ENCODE results near the gene XXYLT1. TPM values are rescaled to one million over a fixed set of nuclear protein-coding genes. Genes with fewer than 3 reads are reported as not detected.

XXYLT1 gene
- total RNA-seq, 1 donor from 2014 or later: 10.0 TPM

DNA sequence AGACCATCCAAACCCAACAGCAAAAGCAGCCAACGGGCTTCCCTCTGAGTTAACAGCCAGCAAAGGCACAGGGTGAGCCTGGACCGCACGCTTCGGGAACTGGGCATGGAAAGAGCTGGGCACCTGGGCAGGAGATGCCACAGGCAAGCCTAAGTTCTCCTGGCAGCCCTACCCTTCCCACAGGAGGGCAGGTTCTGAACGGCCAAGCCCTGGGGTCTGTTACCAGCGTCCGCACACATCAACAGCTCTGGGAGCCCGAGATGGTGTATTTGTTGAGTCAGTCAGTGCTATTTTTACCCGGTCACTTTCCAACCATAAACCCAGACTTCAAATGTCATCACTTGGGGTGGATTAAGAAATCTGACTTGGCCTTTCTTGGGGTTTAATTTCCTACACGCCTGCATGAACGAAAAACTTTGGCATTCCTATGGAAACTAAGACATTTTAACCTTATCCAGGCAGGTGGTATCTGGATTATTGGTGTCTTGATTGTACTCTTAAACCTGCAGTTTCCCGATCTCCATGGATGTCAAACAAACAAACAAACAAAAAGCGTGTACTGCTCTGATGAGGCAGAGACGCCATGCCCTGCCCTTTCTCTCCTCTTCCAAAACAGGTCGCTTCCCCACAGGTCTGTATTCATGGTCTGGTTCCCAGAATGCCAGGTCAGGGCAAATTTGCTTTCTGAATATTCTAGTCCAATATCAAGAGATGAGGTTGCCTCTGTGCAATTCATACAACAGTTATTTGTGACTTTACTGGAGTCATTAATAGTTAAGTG lies 99.7 kb downstream of the XXYLT1 start:
- intact Hi-C loops (cut with micrococcal nuclease): no loop called here

DNA sequence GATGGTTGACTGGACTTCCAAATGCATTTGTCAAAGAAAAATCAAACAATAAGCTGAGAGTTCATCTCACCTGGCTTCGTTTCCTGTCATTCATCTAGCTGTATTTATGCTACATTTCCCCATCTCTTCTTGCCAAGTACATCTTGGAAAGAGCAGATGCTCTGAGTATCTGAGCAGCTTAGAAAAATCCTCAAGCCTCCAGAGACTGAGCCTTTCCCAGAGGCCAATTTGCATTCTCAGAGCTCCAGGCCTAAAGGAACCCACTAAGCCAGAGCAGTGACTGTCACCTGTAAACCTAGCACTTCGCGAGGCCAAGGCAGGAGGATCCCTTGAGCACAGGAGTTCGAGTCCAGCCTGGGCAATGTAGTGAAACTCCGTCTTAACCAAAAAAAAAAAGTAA lies 100.5 kb downstream of the XXYLT1 start:
- intact Hi-C loops (cut with micrococcal nuclease): no loop called here

GRCh38 chr3:195169011-195169649 lies 101.8 kb downstream of the XXYLT1 start:
- intact Hi-C loops (cut with micrococcal nuclease): no loop called here

DNA sequence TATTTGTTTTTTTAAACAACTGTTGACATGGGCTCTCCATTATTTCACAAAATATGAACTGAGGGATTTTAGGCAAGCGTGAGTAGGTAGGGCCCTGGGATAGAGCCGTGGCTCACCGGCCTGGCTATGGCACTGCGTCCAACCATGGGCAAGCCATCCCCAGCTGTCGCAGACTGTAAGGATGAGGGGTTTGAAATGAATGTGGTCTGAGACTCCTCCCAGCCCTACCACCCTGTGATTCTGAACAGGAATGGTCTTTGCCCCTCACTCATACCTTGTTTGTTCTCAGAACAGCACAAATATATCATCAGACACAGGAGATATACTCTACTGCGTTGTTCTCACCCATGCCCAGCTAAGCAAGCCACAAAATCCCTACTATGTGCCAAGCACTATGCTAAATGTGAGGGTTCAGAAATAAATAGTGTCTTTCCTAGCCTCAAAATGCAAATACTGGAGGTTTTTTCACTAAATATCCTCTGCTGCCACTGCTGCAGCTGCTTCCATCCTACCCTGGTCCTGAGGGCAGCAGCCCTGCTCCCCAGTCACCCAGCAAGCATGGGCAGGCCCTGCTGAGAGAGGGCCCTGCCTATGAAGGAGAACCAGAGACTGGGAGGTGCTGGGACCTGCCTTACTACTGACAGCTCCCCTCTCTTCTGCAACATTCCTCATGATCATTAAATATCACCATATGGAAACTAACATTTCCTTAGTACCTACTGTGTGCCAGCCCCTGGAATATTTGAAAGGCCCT lies 102.8 kb downstream of the XXYLT1 start:
- intact Hi-C loops (cut with micrococcal nuclease): no loop called here

DNA sequence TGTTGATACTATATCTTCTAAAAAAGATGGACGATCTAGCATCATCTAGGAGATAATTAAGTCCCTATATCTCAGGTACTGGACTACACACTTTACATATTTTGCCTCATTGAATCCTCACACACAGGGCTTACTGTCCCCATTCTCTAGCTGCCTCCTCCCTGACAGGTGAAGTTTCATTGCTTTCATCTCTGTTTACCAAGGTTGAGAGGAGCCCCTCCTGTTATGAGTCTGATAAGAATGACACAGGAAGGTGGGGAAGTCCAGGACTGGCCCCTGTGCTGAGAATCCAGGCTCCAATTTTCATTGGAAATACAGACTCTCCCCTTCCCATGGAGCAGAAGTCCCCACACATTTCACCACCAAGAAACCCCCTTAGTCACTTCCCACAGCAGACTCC lies 105.2 kb downstream of the XXYLT1 start:
- intact Hi-C loops (cut with micrococcal nuclease): no loop called here

DNA sequence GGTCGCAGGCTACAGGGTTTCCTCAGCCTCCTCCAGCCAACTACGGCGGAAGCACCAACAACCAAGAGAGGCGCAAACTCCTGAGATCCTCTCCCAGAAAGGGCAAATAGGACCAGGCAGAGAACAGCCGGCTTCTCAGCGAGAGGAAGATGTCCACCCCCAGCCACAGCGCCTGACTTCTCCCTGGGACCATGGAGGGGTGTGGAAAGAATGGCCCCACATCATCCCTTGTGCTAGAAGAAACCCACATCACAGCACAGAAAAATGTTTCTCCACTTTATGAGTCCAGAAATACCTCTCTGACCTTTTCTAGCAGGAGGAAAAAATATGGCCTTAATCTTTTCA lies 105.7 kb downstream of the XXYLT1 start:
- intact Hi-C loops (cut with micrococcal nuclease): no loop called here

DNA sequence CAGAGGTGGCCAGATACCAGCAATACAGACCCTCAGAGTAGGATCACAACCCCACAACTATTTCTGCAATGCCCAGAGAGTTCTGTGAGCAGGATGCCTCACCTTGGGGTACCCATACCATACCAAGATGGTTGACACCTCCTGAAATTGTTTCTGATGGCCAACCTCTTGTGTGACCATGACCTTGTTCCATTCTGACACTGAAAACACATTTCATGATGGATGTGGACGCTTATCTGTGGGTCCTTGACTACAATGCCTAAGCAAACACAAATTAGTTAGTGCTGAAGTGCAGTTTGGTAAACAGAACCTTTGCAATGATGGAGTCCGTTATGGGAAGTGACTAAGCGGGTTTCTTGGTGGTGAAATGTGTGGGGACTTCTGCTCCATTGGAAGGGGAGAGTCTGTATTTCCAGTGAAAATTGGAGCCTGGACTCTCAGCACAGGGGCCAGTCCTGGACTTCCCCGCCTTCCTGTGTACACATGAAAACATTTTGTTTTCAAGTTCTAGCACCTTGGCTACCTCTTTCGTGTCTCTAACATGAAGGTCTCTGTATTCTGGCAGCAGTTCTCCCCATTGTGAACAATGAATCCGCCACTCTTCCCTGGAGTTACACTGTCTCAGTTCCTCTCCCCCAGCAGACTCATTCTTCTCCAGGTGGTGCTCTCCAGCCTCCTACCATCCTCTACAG lies 106.2 kb downstream of the XXYLT1 start:
- intact Hi-C loops (cut with micrococcal nuclease): no loop called here

DNA sequence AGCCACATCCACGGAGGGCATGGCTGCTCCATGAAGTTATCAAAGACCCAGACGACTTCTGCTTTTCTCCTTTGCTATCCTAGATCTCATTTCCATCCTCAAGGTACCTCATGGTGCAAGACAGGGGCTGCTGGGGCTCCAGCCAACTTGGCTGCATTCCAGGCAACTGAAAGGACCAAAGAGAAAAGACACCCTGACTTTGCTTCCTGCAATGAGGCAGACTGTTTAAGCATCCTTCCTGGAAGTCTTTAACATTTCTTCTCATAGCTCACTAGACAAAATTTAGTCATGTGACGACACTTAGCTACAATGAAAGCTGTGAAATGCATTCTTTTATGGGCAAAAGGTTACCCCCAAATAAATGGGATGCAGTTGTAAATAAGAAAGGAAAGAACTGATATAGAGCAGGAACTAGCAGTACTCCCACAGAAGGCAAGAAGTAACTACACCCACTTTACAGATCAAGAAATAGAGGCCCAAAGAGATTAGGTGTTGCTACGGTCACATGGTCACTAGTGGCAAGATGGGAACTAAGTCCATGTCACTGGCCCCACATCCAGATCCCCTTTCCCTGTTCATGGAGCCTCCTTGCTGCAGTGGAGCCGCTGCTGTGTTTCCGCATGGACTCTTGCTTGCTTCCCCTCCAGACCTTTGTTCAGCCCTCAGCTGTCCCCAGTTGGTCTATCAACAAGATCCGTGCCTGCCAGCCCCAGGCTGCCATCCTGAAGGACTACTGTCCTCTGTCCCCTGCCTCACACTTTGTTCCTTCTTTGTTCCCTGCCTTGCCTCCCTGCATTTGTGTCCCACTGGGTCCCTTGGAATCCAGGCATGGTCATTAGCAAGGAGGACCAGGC lies 107.0 kb downstream of the XXYLT1 start:
- intact Hi-C loops (cut with micrococcal nuclease): no loop called here

DNA sequence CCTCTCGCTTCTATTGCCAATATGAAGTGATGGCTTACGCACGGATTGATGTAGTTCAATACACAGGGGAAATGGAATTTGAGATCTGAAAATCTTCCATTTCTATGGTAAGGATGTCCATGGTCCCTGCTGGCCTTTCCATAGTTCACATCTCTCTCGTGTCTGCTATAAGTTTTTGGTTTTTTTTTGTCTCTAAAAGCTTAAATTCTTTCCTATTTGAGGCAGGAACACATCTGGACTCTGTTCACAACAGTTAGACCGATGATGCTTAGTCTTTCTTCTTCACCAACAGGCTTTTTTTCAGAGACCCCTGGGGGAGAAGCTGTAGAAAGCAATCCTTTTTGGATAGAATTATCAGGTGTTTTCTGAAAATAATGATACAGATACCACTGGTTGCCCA lies 108.1 kb downstream of the XXYLT1 start:
- intact Hi-C loops (cut with micrococcal nuclease): no loop called here

GRCh38 chr3:195162033-195162669 lies 108.8 kb downstream of the XXYLT1 start:
- intact Hi-C loops (cut with micrococcal nuclease): no loop called here

DNA sequence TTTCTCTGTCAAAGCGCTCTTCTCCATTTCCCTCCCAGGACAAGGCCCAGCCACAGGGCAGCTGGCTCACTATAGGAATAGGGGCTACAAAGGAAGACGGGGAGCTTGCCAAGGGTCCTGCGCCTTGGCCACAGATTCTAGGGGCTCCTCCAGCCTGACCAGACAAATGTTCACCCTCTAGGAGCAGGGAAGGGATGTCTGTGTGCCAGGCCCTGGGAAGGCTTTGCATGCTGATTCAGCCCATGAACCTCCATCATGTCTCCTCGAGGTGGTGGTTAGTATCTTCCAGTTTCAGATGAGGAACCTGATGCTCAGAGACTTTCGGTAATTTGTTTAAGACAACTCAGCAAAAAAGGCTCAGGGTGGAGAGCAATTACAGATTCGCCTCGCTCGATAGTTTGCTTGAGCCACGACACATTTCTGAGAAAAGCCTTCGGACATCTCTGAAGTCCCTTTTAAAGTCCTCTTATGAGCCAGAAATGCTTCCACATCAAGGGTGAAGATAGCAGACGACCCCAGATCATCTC lies 110.0 kb downstream of the XXYLT1 start:
- intact Hi-C loops (cut with micrococcal nuclease): no loop called here

- intact Hi-C loops (cut with micrococcal nuclease): no loop called here
Observed at GRCh38 chr3:195160257-195160898, 110.6 kb downstream of the XXYLT1 start.

GRCh38 chr3:195159814-195160165 lies 111.2 kb downstream of the XXYLT1 start:
- intact Hi-C loops (cut with micrococcal nuclease): no loop called here

GRCh38 chr3:195159117-195159813 lies 111.7 kb downstream of the XXYLT1 start:
- intact Hi-C loops (cut with micrococcal nuclease): no loop called here

DNA sequence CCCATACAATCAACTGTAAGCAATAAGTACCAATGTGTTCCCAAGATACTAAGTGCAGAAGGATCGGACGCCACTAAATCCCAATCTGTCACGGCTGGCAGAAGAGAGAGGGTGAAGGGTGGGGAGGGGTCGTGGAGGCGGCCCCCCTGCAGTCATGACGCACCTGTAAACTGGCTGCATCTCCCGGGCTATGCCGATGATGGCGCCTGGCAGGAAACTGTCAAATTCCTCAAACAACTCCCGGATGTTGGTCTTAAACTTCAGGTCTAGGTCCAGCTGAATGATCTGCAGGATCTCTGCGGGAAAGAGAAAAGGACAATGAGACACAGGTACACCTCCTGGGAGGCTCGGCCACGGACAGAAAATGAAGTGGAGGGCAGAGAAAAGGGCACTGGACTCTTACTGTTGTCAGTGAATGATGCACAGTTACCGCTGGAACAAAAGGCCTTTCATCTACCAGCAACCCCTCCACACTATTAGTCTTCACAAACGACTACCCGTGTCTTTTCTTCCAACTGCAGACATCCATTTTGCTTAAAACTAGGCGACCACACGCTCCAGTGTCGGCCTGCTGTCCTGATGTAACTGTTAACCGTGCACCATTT lies 114.6 kb downstream of the XXYLT1 start:
- intact Hi-C loops (cut with micrococcal nuclease): no loop called here

DNA sequence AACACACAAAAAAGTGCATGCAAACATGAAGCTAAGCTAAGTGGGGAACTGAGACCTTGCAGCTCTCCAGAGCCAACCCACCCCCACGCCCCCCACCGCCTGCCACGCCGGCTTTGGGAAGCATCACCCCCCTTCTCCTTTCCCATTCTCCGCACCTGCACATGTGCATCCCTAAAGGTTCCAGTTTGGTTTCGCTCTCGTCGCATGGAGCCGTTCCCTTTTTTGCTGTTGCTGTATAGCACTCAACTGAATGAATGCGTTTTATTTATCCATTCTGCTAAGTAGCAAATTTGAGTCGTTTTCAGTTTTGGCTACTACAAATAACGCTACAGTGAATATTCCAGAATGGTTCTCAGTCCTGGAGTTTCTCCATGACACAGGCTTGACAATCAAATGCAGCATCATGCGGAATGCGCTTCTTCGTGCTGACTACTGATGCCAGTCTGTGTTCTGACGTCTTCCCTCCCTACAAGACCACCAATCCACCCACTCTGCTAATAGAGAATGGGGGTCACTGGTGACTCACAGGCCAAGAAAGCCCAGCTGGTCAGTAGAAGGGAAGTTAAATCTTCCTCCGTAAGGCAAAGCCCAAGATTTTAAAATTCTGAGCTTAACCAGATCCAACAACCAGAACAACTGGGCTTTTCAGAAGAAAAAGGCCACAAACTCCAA lies 115.3 kb downstream of the XXYLT1 start:
- intact Hi-C loops (cut with micrococcal nuclease): no loop called here

DNA sequence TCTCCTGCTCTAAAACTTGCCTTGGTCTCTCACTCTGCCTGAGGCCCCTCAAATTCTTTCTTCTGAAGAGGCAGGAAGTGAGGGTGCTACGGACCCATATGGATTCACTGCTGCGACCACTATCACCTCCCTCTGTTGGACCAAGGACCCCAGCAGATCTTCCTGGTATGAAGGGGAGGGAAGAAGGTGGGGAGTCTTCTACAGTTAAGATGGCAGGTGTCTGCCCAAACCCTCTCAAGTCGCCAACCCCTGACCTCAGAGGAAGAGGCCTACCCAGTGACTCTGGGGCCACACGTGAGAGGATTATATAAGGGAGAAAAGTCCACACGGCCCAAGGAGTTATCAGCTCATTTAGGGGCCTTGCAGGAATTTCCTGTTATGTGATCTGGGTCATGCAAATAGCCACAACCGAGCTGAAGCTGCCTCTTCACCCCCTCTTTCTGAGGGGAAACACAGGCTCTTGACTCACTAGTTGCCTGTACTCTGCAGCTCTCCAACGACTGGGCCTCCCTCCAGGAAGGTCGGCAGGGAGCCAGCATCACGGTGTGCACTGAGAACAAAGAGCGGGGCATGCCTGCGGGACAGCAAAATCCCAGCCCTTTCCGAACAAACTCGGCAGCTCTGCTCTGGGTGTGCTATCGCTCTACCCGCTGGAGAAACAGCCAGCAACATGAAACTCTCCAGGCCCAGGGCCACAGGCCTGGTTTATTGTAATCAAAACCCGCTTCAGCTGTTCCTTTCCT lies 116.0 kb downstream of the XXYLT1 start:
- intact Hi-C loops (cut with micrococcal nuclease): no loop called here
